Stimulated activated CD8-positive, alpha-beta memory T cell treated with anti-CD3 and anti-CD28 coated beads, Interleukin-2, amount 100 ng/mL, for 48 hours (primary cell): ENCODE data around the gene COL19A1.

Source experiments
- DNase-seq, 2 donors: peaks; one replicate each; pipeline ENCODE4 v3.0.0-alpha.2; 2020; ENCODE audit warnings: low read depth in 2 of 2

Gene COL19A1

DNA sequence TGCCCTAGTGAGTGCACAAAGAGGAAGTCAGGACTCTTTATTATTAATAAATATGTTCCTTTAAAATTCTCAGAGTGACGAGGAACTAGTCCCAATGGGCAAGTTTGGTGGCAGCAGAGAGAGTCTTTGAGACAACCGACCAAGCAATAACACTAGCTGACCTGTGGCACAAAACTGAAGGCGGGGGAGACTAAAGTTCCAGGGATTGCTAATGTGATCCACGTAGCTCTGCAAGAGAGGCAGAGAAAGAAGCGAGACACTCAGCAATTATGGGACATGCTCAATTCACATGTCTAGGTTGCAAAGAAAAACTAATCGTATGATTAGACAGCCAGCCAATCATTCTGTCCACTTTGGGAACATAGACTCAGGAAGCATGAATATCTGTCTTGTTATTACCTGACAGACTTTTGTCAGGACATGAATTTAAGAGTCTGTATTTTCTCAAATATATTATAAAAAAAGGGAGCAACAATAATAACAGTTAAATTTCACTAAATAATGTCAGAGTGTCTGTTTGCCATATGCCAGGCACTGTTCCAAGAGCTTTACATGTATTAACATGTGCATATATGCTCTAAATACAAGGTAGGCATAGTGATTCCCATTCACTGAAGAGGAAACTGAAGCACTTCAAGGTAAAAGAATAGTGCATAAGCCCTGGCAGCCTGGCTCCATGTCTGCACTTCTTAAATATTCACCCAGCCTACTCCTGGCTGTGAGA, 355.5 kb downstream of the COL19A1 start:
- DNase-seq, result no peak

- no peak for DNase-seq
These were observed 356.0 kb downstream of the COL19A1 start for GRCh38 chr6:70222439-70222749.

DNA sequence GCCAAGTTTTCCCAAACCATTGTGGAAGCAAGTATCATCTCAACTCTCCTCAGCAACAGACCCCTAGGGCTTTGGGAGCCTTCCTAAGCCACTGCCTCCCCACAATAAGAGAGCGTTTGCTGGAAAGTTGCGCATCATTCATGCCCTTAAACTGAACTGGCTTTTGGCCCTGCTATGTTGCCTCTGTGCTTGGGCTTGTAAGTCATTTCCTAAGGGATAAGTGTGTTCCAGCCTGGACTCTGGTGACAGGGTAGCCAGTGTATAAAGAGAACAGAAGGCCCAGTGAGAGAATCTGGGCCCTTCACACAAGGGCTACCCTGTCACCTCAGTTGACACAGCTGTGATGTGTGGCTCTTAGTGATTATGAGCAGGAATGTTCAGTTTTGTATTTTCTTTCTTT, 358.7 kb downstream of the COL19A1 start:
- no peak for DNase-seq

- DNase-seq, result no peak
These were observed 365.0 kb downstream of the COL19A1 start for GRCh38 chr6:70231311-70231710.

GRCh38 chr6:70234561-70235236, 368.3 kb downstream of the COL19A1 start:
- no peak for DNase-seq

- DNase-seq, result no peak
These were observed 370.0 kb downstream of the COL19A1 start for GRCh38 chr6:70236343-70236742.

DNA sequence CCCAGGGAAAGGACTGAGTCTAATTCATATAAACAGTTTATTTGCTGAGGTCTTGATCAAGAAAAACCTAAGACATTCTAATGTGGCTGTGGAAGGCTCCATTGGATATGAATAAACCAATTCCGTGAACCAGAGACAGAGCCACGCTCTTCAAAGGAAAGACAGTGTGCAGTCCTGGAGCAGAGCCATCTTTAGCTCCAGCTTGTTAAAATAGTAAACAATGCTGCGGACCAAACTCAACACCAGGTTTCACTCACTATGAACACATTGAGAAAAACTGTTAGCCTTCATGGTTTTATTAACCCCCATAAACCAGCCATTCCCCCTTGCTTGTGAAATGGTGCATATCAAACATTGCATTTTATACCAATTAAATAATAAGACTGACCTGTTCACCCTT, 374.7 kb downstream of the COL19A1 start:
- no peak for DNase-seq

GRCh38 chr6:70241991-70242420, 375.6 kb downstream of the COL19A1 start:
- no peak for DNase-seq

DNA sequence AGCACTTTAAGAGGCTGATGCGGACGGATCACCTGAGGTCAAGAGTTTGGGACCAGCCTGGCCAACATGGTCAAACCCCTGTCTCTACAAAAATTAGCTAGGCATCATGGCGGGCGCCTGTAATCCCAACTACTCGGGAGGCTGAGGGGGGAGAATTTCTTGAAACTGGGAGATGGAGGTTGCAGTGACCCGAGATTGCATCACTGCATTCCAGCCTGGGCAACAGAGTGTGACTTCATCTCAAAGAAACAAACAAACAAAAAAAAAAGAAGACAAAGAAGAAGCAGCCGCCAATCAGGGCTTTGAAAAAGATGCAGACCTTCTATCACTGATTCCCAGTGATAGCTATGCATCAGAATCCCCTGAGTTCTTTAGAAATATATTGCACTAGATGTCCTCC, 379.8 kb downstream of the COL19A1 start:
- no peak for DNase-seq

GRCh38 chr6:70252604-70253003, 386.2 kb downstream of the COL19A1 start:
- no peak for DNase-seq

DNA sequence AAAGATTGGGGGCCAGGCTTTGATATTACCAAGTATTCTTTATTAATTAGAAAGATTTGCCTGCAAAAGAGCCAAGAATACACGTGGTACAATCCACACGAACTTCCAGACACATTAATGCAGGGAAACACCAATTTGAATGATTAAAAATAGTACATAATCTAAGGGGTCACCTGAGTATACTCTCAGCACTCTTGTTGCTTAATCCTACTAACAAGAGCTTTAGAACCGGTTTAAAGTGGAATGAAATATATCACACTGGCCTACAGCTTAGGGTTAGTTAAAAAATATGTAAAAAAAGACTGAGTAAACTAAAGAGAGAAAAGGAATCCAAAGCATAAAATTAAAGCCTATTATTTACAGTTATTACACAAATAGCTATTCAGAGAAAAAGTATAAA, 387.6 kb downstream of the COL19A1 start:
- no peak for DNase-seq

- no peak for DNase-seq
These were observed 388.4 kb downstream of the COL19A1 start for GRCh38 chr6:70254784-70255183.

- no peak for DNase-seq
These were observed 391.5 kb downstream of the COL19A1 start for GRCh38 chr6:70257768-70258273.

DNA sequence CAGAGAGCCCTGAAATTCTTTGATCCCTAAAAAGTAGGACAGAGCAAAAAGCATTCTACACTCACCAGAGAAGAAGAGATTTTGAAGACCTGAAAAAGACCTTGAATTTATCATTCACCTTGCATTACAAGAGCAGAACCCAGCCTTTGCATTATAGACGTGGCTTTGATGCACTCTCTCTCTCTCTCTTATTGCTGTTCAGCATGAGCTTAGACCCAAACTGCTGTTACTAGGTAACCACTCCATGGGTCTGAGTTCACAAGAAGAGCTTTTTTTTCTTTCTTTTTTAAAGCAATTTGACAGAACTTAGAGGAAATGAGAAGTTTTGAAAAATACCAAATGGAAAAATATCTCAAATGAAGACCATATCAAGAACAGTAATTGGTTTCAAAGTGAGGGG, 392.1 kb downstream of the COL19A1 start:
- no peak for DNase-seq
